Testis (tissue), 2 donors: ENCODE measurements around the gene GPR39.

Experiments used
- CTCF ChIP-seq, 3 experiments: fragments of 450-650 bp in 2 of 3; fragments of 200-600 bp in 1 of 3; sonication (generic) in 1 of 3; IDR thresholded peaks; one replicate each; pipeline ENCODE4 v1.5.1; 2016 to 2019; ENCODE audit warnings: antibody characterized with exemption in 3 of 3, mild to moderate bottlenecking in 2 of 3, moderate library complexity in 1 of 3
- POLR2A ChIP-seq: fragments of 450-650 bp; IDR thresholded peaks from one replicate; pipeline ENCODE4 v1.6.1; 2017; ENCODE audit warnings: antibody characterized with exemption, mild to moderate bottlenecking, moderate library complexity

GRCh38 chr2:132497591-132497990 lies 81.0 kb downstream of the GPR39 start:
- no peak for TF ChIP-seq CTCF (IDR thresholded peaks at IDR 0.05)
- TF ChIP-seq POLR2A, result no peak
